ENCODE results near the gene PLCB1.
"Not testable (repeated sequence)": the region's sequence is repeated elsewhere in the genome, so short reads cannot be mapped to it uniquely, and the experiment has no call there.

PLCB1 gene

DNA sequence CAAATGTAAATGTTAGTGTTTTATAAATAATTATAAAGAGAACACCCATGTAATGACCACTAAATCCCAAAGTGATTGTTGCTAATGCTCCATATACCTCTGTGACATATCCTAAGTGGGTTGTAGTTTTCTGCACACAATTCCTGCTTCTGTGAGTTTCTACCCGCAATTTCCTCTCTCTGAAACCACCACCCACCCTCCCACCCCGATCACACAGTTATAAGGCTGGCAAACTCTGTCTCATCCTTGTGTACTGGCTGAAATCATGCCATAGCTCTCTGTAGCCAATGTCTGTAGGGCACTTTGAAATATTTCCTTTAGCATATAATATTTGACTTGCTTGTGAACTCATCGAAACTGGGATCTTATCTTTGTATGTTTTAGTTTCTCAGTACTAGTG is 236.6 kb downstream of the PLCB1 start:
- no peak for DNase-seq (ENCODE audit: low read depth)

DNA sequence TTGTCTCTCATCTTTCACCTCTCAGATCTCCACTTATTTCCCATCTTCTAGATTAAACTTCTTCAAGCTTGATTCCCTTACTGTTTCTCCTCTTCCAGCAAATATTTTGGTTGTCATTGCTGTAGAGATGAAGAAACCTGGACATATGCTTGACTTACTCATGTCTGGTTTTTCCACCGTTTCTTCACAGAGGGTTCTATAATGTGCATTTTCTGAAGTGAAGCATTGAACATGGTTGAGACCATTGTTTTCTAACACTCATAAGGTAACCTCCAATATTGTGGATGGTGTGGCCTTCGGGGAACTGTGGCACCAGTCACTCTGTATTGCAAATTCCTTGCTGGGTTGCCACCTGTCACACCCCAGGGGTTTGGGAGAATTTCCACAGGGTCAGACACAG is 237.2 kb downstream of the PLCB1 start:
- no peak for DNase-seq (ENCODE audit: low read depth)

DNA sequence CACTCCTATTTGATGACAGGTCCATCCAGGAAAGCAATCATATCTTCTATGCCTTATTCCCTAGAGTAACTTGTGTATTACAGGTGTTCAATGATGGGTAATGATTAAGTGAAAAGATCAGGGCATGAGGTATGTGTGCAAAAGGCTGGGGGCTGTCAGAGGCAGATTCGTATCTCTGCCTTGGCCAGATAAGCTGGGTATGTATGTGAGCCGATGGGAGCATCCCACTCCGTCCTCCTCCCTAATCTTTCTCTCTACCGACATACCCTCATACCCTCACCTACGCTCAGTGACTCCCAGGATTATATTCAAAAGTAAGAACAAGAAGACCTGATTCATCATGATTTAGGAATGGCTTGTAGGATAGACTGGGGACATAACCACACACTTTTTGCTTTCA is 238.7 kb downstream of the PLCB1 start:
- no peak for DNase-seq (ENCODE audit: low read depth)

DNA sequence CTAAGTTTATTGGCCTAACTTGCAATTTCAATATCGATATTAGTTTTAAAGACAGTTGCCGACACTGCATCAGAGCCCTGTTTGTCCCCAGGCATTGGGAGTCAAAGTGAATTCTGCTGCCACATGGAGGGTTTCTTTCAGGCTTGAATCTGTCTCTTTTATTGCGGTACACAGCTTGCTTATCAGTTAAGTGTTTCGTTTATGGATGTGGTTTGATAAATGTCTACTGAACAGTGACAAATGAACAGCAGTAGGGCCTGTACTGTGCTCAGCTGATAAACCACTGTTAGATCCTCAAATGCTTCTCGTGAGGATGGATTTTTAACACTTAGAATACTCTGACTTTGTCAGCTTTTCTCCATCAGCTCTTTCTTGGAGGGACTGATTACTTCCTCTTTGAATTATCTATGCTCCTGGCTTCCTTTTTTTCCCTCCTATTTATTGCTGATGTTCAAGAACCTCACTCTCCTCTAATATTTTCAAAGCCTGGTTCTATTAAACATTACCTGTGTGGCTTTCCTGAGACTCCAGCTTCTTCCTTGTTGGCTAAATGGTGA is 240.8 kb downstream of the PLCB1 start:
- no peak for DNase-seq (ENCODE audit: low read depth)

DNA sequence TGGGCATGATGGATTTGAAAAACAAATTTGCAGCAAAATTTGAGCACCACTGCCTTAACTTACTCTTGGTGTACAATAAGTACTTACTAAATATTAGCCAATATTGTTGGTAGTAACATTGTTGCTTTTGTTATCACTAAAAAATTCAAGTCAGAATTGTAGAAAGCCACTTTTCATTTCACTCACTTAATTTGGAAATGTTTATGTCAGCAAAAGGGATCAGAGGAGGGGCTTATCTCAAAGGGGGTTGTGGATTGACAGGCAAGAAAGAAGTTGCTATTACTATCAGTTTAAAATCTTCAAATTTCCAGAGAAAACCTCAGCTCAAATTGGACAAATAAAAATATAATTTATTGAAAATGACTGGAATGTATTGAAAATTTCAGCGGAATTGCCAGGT is 241.5 kb downstream of the PLCB1 start:
- no peak for DNase-seq (ENCODE audit: low read depth)

DNA sequence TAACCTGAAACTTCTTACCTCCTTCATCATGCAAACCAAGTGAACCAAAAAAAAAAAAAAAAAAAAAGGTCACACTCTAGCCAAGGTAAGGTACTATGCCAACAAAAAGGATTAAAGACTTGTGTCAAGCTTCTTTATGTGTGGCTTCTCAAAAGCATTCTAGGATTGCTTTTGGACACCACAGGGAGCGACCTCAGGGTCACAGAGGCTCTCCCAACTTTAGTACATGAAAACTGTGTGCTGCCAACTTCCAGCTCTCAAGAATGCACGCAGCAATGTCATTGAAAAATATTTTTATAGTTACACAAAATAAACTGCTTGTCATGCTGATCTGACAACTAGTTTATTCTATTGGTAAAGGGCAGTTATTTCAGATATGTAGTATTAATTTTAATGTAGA is 243.8 kb downstream of the PLCB1 start:
- DNase-seq (ENCODE audit: low read depth), result no peak

DNA sequence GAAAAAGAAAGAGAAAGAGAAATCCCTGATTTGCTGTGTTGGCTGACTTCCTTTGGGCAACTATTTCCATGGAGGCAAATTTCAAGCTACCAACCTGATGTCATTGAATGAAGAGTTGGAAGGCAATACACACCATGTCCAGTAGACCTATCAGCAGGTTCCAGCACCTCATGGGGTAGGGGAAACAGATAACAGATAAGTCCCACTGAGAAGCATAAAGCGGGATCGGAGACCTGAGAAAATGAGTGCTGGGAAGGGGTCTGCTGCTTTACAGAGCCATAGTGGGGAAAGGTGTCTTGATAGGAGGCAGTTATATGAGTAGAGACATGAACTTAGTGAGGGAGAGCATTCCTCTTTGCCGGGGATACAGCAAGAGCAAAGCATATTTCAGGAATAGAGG is 244.9 kb downstream of the PLCB1 start:
- no peak for DNase-seq (ENCODE audit: low read depth)

DNA sequence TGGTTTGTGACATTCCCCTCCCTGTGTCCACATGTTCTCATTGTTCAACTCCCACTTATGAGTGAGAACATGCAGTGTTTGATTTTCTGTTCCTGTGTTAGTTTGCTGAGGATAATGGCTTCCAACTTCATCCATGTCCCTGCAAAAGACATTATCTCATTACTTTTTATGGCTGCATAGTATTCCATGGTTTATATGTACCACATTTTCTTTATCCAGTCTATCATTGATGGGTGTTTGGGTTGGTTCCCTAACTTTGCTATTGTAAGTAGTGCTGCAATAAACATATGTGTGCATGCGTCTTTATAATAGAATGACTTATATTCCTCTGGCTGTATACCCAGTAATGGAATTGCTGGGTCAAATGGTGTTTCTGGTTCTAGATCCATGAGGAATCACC is 247.1 kb downstream of the PLCB1 start:
- not testable (repeated sequence) for DNase-seq (ENCODE audit: low read depth)

DNA sequence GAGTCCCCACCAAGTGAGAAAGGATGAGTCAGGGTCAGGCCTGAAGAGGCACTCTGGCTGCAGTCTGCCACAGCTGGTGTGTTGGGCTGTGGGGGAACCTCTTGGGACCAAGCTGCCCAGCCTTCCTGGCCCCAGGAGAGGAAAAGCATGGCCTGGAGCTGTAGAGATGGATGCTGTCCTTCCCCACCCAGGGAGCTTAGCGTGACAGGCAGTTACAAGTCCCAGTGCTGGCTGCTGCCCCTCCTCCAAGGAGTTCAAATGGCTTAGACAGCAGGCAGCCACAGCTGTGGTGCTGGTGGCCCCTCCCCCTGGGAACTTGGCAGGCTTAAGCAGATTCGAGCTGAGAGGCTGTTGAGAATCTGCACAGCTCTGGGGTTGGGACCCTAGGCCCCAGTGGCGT is 253.2 kb downstream of the PLCB1 start:
- no peak for DNase-seq (ENCODE audit: low read depth)

DNA sequence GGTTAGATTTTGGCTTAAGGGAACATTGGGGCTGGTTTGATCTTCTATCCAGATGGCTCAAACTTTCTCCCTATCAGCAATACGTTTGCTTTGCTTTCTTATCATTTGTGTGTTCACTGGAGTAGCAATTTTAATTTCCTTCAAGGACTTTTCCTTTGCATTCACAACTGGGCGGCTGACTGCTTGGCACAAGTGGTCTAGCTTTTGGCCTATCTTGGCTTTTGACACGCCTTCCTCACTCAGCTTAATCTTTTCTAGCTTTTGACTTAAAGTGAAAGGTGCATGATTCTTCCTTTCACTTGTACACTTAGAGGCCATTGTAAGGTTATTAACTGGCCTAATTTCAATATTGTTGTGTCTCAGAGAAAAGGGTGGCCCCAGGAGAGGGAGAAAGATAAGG is 254.9 kb downstream of the PLCB1 start:
- DNase-seq (ENCODE audit: low read depth), result no peak

DNA sequence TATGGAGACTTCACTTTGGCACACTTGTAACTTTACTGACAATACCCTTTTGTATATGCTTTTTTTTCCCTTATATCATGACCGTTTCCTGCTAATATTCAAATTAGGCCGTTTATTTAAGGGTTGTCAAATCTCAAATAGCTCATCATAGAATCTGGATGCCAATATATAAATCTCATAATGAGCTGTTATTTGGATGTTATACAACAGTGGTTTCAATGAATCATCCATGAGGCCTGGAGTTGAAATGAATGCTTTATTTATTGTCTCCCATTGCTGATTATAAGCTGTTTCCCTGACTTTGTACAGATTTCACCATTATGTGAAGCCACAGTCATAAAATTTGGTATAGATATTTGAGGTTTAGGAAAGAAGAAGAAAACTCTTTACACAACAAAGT is 256.1 kb downstream of the PLCB1 start:
- DNase-seq (ENCODE audit: low read depth), result no peak

DNA sequence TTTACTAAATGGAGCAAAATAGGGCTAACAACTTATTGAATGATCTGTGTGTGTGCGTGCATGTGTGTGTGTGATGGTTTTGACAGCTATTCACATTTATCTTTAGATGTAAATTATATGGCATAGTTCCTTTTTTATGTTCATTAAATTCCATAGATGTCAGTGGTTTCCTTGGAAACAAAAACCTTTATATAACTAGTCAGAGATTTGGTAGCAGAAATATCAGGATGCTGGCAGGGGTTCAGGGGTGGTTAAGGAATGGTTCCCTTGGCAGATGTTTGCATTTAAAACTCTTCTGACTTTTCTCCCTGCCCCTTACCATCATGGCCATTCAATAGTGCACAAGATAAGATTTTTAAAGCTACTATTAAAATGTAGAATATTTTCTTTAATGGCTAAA is 256.6 kb downstream of the PLCB1 start:
- no peak for DNase-seq (ENCODE audit: low read depth)

DNA sequence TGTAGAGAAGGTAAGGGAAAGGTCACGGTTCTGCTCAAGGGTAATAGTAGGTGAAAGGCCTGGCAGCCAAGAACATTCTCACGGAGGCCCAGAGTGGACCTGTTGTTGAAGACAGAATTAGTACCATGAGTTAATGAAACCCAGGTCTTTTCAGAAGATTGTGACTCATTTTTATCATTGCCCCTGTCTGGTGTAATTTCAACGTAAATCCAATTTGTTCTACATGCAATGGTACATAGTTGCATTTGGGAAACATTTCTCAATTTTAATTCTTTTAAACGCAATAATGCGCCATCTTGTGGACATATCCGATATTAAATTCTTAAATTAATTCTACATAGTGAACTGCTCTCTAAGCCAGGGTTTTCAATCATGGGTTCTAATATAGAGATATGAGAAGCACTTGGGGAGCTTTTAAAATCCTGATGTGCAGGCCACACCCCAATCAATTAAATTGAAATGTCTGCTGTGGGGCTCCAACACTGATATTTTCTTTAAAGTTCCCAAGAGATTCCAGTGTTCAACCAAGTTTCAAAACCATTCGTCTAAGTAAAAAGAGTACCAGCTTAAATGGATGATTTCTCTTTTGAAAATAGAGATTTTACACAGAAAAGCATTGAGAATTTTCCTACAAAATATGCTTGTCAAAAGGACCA is 257.4 kb downstream of the PLCB1 start:
- no peak for DNase-seq (ENCODE audit: low read depth)

DNA sequence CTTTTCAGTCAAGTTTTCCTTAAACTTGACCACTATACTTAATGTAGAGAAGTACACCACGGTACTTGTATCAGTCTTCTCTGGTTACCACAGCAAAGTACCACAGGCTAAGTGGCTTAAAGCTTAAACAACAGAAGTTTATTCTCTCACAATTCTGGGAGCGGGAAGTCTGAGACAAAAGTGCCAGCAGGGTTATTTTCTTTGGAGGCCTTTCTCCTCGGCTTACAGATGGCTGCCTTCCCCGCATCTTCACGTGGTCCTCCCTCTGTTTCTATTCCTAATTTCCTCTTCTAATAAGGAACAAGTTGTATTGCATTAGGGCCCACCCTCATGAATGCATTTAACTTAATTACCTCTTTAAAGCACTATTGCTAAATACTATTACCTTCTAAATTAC is 258.0 kb downstream of the PLCB1 start:
- DNase-seq (ENCODE audit: low read depth), result no peak

DNA sequence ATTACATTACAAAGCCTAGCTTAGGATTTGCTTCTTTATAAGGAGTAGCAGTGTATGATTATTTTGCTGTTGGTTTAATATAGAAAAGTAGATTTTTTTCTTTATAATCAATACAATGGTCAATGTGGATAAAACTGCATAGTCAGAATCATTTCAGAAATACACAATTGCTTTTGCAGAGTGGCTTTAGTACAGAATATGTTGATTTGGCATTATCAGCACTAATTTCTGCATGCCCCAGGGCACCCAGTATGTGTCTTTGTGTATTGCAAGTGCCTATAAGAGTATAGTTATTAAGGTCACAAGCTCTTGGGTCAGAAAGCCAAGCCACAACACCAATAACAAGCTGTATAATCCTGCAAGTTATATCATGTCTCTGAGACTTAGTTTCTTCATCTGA is 258.4 kb downstream of the PLCB1 start:
- DNase-seq (ENCODE audit: low read depth), result no peak

DNA sequence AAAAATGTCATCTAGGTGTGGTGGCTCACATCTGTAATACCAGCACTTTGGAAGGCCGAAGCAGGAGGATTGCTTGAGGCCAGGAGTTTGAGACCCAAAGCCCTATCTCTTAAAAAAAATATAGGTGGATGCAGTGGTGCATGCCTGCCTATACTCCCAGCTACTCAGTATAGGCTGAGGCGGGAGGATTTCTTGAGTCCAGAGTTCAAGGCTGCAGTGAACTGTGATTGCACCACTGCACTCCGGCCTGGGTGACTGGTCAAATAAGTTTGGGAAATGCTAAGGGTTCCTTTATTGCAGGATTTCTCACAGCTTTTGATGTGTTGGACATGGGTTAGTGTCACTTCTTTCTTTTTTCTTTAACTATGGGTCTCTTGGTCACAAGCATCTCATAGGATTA is 261.3 kb downstream of the PLCB1 start:
- DNase-seq (ENCODE audit: low read depth), result no peak

DNA sequence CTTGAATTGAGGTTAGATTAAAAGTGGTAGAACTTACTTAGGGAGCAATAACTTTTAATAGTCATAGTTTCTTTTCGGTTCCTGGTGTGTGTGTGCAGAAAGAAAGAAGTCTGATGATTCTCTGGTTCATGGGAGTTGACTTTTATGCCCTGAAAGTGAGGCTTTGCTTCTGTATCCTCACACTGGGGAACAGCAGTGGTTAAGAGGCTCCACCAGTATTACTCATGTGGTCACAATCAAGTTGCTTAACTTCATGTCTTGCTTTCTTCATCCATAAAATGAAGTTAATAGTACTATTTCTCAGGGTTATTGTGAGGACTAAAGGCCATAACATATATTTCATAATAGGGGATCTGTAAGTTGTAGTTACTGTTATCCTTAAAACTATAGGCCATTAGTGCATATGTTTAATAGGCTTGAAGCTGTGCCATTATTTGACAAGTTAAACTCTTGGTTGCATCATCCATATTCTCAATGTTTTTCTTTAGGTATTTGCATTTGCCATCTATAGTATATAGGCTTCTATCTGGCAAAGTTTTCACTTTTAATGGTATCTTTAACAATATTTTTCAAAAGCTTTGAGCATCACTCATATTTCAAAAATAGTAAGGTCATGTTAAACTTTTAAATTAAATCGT is 262.4 kb downstream of the PLCB1 start:
- DNase-seq (ENCODE audit: low read depth), result no peak

DNA sequence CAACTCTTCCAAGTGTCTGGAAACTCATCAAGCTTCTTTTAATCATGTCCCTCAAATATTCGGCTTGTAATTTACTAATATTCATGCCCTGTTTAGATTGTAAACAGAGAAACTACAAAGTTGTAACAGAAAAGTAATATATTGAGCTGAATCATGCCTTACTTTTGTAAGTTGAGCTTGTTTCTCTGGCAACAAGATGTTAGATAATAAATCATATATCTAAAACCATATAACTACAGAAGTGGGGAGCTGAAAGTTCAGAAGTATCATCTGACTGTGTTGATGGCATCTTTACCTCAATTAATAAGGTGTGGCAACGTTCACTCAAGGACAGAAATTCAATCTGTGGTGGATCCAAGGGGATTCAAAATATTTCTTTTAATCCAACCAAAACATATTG is 263.9 kb downstream of the PLCB1 start:
- no peak for DNase-seq (ENCODE audit: low read depth)

DNA sequence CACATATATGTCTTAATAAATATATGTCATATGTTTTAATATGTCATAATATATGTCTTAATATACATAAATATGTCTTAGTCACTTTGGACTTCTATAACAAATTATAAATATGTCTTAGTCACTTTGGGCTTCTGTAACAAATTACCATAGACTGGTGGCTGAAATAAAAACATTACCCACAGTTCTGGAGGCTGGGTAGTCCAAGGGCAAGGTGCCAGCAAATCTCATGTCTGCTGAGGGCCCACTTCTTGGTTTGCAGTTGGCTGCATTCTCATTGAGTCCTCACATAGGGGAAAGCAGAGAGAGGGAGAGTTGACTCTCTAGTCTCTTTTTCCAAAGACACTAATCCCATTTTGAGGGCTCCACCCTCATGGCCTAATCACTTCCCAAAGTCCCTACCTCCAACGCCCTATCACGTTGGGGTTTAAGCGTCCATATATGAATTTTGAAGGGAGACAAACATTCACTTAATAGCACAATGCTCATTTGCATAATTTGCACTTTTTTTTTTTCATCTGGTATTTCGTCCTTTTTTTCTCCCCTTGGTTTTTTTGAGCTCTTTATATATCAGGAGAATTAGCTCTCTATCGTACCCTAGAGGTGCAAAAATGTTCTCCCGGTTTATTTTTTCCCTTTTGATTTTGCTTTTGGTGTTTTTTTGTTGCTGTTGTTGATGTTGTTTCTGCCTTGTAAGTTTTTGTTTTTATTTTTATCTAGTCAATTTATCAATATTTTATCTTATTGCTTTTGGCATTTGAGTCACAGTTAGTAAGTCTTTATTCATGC is 266.4 kb downstream of the PLCB1 start:
- no peak for DNase-seq (ENCODE audit: low read depth)

DNA sequence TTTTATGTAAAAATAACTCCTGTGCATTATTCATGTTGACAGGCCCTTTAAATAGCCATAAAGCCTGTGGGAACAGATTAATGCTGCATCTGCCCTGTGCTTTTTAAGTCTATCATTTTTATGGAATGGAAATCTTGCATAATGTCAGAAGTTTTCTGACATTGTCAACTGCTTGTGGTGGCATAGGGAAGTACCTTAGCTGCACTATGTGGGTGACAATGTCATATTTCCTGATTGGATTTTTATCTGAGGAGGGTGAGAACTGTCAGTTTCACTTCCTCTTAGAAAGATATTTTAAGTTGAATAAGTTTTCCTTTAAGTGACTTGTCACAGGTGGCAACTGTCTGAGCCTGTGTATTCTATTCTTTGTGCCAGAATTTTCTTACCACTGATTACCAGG is 267.9 kb downstream of the PLCB1 start:
- DNase-seq (ENCODE audit: low read depth), result no peak

DNA sequence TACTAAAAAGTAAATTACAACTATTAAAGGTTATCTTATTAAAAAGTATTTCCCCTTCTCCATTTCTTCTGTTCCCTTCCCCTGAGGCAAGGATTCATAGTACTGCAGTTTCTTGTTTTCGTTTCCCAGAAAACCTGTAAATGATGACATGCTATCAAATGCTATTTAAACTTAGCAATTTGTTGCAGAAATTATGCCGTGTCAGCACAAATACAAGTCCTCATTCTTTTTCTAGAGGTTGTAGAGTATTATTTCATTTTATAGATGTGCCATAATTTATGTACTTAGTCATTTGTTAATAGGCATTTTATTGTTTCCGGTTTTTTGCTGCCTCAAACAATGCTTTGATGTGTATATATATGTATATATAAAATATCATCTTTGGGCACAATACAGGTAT is 268.4 kb downstream of the PLCB1 start:
- no peak for DNase-seq (ENCODE audit: low read depth)

DNA sequence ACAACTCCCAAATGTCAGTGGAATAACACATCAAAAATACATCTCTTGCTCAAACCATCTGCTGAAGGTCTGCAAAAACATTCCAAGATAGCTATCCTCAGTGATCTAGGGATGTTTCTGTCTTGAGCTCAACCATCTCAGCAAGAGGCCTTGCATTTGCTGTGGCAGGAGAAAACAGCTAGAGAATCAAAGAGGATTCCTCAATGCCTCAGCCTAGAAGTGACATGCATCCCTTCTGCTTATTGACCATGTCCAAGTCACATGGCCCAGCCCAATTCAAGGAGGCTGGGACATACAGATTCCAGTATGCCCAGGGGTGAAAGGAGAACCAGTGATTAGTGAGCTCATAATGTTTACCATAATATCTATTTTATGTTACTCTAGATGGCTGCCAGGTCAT is 269.5 kb downstream of the PLCB1 start:
- no peak for DNase-seq (ENCODE audit: low read depth)

DNA sequence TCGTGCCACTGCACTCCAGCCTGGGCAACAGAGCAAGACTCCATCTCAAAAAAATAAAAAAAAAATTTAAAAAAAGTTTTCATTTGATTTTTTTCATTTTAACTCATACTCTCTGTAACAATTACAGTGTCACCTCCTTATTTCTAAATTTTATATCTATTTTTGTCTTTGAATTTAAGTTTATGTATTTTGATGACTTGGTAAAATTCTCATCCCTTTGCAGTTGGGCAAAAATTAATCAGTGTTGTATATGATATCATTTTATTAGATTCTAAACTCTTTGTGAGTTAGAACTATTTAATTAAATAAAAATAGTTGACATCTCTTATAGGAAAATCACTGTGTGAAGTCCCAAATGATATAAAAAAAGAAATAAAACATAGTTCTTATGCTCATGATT is 270.7 kb downstream of the PLCB1 start:
- DNase-seq (ENCODE audit: low read depth), result no peak

Data from activated T-cell treated with anti-CD3 and anti-CD28 coated beads for 48 hours (primary cell).